K562 (cell line): ENCODE measurements around the gene ZNF679. TPM values are rescaled to one million over a fixed set of nuclear protein-coding genes. Genes with fewer than 3 reads are reported as not detected.

Experiments
- ATF7 ChIP-seq: fragments of 450-650 bp; IDR thresholded peaks from 2 replicates; pipeline ENCODE4 v1.7.1; 2014; ENCODE audit warnings: mild to moderate bottlenecking, moderate library complexity
- CAMTA2 ChIP-seq: fragments of 250-450 bp; sonication (Bioruptor Pico); conservative IDR thresholded peaks from 2 replicates; pipeline ENCODE4 v1.5.1; 2022
- CREB1 ChIP-seq, 2 experiments: sonication (generic) in 1 of 2; formaldehyde crosslinking in 1 of 2; IDR thresholded peaks; 2 replicates each; pipeline versions ENCODE4 v1.6.1 to v1.8.0; 2012 to 2022; ENCODE audit warnings: inconsistent platforms in 1 of 2, mild to moderate bottlenecking in 1 of 2, missing genetic modification reagents in 1 of 2, moderate library complexity in 1 of 2
- CREM ChIP-seq: IDR thresholded peaks from 2 replicates; pipeline ENCODE4 v1.6.1; 2014; ENCODE audit warnings: antibody characterized with exemption, low read depth
- CXXC5 ChIP-seq: fragments of 250-450 bp; sonication (Bioruptor Pico); IDR thresholded peaks from 2 replicates; pipeline ENCODE4 v1.8.0; 2022; ENCODE audit warnings: inconsistent platforms, mild to moderate bottlenecking, moderate library complexity
- MEIS2 ChIP-seq: fragments of 450-650 bp; IDR thresholded peaks from 2 replicates; pipeline ENCODE4 v1.6.1; 2014; ENCODE audit warnings: mild to moderate bottlenecking; ENCODE audit not compliant: partially characterized antibody
- PHF8 ChIP-seq: fragments of 200-600 bp; sonication (generic); IDR thresholded peaks from 2 replicates; pipeline ENCODE4 v1.6.1; 2012; ENCODE audit warnings: mixed run types, mild to moderate bottlenecking, inconsistent platforms, low read length, moderate library complexity, borderline replicate concordance
- POLR2A ChIP-seq: fragments of 450-650 bp; conservative IDR thresholded peaks from 2 replicates; pipeline ENCODE4 v1.6.1; 2016
- RBBP5 ChIP-seq: fragments of 200-600 bp; sonication (generic); IDR thresholded peaks from 2 replicates; pipeline ENCODE4 v1.6.1; 2012; ENCODE audit warnings: borderline replicate concordance, mild to moderate bottlenecking, low read length, control low read depth, inconsistent platforms; ENCODE audit not compliant: insufficient read depth, poor library complexity, severe bottlenecking
- SIRT6 ChIP-seq: IDR thresholded peaks from one replicate; pipeline ENCODE4 v1.6.1; 2012; ENCODE audit warnings: low read depth, mild to moderate bottlenecking, control low read depth, inconsistent platforms, low read length, moderate library complexity
- YY1 ChIP-seq, 3 experiments: IDR thresholded peaks; 2 replicates each; pipeline ENCODE4 v1.6.1; 2011; ENCODE audit warnings: low read length in 2 of 3, mild to moderate bottlenecking in 2 of 3, moderate library complexity in 2 of 3, borderline replicate concordance in 1 of 3, control low read depth in 1 of 3, low read depth in 1 of 3; ENCODE audit not compliant: insufficient read depth in 3 of 3, insufficient replicate concordance in 2 of 3, control insufficient read depth in 1 of 3, insufficient read length in 1 of 3; ENCODE audit errors: extremely low read depth in 1 of 3
- polyA plus RNA-seq, 8 experiments: library from polyadenylated mRNA; depleted of rRNA in 4 of 8; stranded (reverse) in 5 of 8; unstranded in 3 of 8; fragments of >200 nt; fragmentation: Nextera tagmentation in 2 of 8; fragmentation: Illumina TruSeq in 1 of 8; extraction: Ambion mirVana in 2 of 8; extraction: Trizol in 1 of 8; gene quantifications; 2 replicates each; pipeline versions ENCODE4 v1.2.1 to v1.2.3, GENCODE V29; 2011 to 2014; ENCODE audit warnings: inconsistent platforms in 1 of 8, missing spikeins in 1 of 8
- total RNA-seq, 7 experiments: library from RNA; depleted of rRNA in 6 of 7; stranded (reverse); fragments of >200 nt in 6 of 7; fragmentation: Illumina TruSeq in 2 of 7; extraction: Trizol in 2 of 7; gene quantifications; 2 replicates each; pipeline versions ENCODE4 v1.2.1 to v1.2.3, GENCODE V29; 2011 to 2021; ENCODE audit warnings: low replicate concordance in 1 of 7
- TF ChIP-seq, protein P1 (sequence below): fragments of 250-450 bp; sonication (Bioruptor Pico); IDR thresholded peaks from 2 replicates; pipeline ENCODE4 v1.5.0; 2021; ENCODE audit warnings: mild to moderate bottlenecking, moderate library complexity
- TF ChIP-seq, protein P2 (sequence below): sonication (generic); formaldehyde crosslinking; IDR thresholded peaks from 2 replicates; pipeline ENCODE4 v1.8.0; 2022; ENCODE audit warnings: mild to moderate bottlenecking, missing genetic modification reagents

The ZNF679 gene
- total and polyA plus RNA-seq, 9 of the 15 experiments (the other 6 are each of a cell fraction or from before 2014, with no cell fraction given), result not detected

DNA sequence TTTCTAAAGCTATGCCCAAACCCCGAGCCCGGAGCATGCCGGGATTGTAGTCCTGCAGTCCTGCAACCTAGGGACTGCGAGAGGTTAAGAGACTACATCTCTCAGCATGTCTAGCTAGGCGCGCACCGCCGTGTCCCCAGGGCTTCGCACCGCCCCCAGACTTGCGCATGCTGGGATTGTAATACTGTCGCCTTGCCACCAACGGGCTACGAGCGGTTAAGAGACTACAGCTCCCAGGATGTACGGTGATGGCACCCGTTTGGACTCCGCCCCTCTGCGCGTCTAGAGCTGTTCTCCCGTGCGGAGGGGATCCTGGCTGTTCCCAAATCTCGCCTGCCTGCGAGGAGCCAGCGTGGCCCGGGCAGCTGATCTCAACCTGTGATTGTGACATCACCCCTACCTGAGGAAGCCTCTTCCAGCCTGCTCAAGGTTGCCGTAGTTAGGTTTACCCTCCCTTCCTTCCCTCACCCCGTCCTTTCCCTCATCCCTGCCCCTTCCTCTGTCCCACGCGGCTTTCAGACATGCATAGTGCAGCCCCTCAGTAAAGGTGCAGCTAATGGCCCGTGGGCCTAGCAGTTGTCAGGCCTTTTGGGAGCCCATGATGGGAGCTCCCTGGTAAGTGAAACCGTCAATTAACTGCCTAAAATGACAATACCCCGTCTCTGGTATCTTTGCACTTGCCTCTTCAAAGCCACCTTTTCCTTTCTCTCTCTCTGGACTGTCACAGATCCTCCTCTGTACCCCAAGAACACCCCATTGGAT, 79.2 kb downstream of the ZNF679 start (continued):
- TF ChIP-seq, protein P1, sequence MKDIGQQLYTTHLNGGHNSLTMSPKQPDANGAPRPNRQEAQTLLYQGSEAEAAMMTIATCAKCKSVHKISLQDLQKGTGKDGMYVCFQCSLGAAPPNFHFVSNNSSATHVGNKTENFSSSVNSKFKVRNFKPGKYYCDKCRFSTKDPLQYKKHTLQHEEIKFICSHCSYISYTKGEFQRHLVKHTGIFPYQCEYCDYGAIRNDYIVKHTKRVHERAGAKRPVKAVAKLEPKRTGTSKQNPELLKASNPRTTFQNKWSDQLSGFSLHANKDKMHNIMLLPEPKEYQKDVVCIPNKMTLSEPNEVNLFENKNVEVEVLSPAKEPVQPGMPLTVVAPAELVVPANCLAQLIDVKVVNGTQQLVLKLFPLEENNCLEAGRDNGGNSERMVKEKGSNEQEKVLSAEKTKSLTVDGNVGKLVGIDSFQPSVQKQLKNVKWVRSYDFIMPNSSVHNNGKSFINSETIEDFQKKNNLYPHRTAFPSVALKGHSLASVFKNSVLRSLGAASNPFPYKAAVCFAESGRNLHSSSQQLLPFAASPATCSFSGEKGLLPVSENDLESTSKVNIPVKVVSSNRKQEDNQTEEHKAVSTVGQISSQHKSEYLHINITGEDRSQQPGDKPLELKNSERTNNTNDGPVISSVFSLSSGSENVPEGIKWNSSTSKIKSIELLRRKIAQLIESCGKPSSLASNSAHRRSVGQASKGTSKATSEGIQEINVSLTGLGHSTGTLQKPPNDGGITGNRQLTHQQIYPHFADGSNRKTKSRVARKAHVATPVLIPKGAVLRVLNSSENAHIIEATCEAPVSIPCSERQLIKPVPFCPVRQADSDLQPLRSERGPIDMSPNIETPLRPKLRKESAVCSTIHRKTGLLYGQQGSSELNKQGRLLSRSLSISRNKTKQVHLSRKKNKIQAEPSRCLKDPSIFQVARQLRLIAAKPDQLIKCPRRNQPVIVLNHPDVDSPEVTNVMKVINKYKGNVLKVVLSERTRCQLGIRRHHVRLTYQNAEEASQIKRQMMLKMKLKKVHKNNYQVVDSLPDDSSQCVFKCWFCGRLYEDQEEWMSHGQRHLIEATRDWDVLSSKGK (CRISPR knock-in tag), result no peak
- TF ChIP-seq, protein P2, sequence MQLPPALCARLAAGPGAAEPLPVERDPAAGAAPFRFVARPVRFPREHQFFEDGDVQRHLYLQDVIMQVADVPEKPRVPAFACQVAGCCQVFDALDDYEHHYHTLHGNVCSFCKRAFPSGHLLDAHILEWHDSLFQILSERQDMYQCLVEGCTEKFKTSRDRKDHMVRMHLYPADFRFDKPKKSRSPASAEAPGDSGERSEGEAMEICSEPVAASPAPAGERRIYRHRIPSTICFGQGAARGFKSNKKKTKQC (CRISPR knock-in tag), result no peak
- TF ChIP-seq RBBP5, result peak; percentile 50
- TF ChIP-seq POLR2A, result 0 out of 2 replicates have a peak, but pooled peaks have one; percentile 39
- TF ChIP-seq CREM, result peak; percentile 70
- TF ChIP-seq YY1 (IDR thresholded peaks at IDR 0.05; ENCODE audit: borderline replicate concordance in 1 of 3, control insufficient read depth in 1 of 3, extremely low read depth in 1 of 3, insufficient read depth in 3 of 3, insufficient read length in 1 of 3, insufficient replicate concordance in 2 of 3, low read depth in 1 of 3, low read length in 2 of 3), result peak in 2 of 3 experiments; percentile 65 to 71
- no peak for TF ChIP-seq CAMTA2 (CRISPR knock-in tag)
- TF ChIP-seq ATF7, result 0 out of 2 replicates have a peak, but pooled peaks have one; percentile 55
- TF ChIP-seq SIRT6, result no peak
- TF ChIP-seq CREB1 (IDR thresholded peaks at IDR 0.05), result no peak
- TF ChIP-seq CREB1 (CRISPR knock-in tag; IDR thresholded peaks at IDR 0.05), result peak; percentile 14; the same call in 1 of the 2 replicates
- peak; percentile 35 for TF ChIP-seq MEIS2
- TF ChIP-seq CXXC5, result 0 out of 2 replicates have a peak, but pooled peaks have one; percentile 44
- TF ChIP-seq PHF8, result peak; percentile 64; the same call in 1 of the 2 replicates
